NCI-H2196 (cell line): ENCODE results near the gene TMEM203.
"Not testable (repeated sequence)": the region's sequence is repeated elsewhere in the genome, so short reads cannot be mapped to it uniquely, and the experiment has no call there.

Source experiments
- DNase-seq: peaks from one replicate; lab custom pipeline; 2025; ENCODE audit not compliant: unreplicated experiment; lab: John Stamatoyannopoulos, UW

Gene TMEM203

GRCh38 chr9:137205126-137206069 is at the start of gene TMEM203, which contains the start of gene NDOR1:
Gene TMEM203 (minus strand): TSS chr9:137205648. CDS start chr9:137205414, 234 bp downstream.
Gene NDOR1 (plus strand): TSS chr9:137205700. CDS start chr9:137205778, 78 bp downstream.
- peak; percentile 91 for DNase-seq

GRCh38 chr9:137254624-137255447 is 49.4 kb upstream of the TMEM203 start, which contains the start of gene NELFB:
Gene NELFB (plus strand): TSS chr9:137255327.
- peak; percentile 92 for DNase-seq

GRCh38 chr9:137253717-137254623 is 48.5 kb upstream of the TMEM203 start:
- DNase-seq = no peak

GRCh38 chr9:137252555-137253506 is 47.4 kb upstream of the TMEM203 start:
- peak; percentile 51 for DNase-seq

GRCh38 chr9:137251490-137252268 is 46.2 kb upstream of the TMEM203 start:
- no peak for DNase-seq

GRCh38 chr9:137251194-137251461 is 45.7 kb upstream of the TMEM203 start, which contains the start of gene STPG3:
Gene STPG3 (plus strand): TSS chr9:137251286. CDS start chr9:137251287, 1 bp downstream.
- no peak for DNase-seq

GRCh38 chr9:137250329-137251193 is 45.1 kb upstream of the TMEM203 start:
- DNase-seq = no peak

GRCh38 chr9:137247916-137248175 is 42.4 kb upstream of the TMEM203 start:
- no peak for DNase-seq

GRCh38 chr9:137247135-137247915 is 41.9 kb upstream of the TMEM203 start:
- DNase-seq = peak; percentile 56

GRCh38 chr9:137245450-137246421 is 40.3 kb upstream of the TMEM203 start:
- no peak for DNase-seq

- peak; percentile 23 for DNase-seq
These were observed 39.3 kb upstream of the TMEM203 start for GRCh38 chr9:137244486-137245449.

GRCh38 chr9:137243626-137244485 is 38.4 kb upstream of the TMEM203 start:
- DNase-seq = no peak

- DNase-seq = not testable (repeated sequence)
These were observed 37.8 kb upstream of the TMEM203 start for GRCh38 chr9:137243266-137243625.
